AG09309 (cell line): ENCODE data around the gene SKA2.
"Not testable (repeated sequence)": the region's sequence is repeated elsewhere in the genome, so short reads cannot be mapped to it uniquely, and the experiment has no call there.

Source experiments
- DNase-seq: peaks from one replicate; pipeline ENCODE4 v3.0.0-alpha.2; 2010; ENCODE audit warnings: low read depth
- H3K4me3 ChIP-seq: 2 replicates; pipeline ENCODE4 v1.5.1; 2011; ENCODE audit warnings: mild to moderate bottlenecking, low read depth, low read length, moderate library complexity; ENCODE audit not compliant: control insufficient read depth
- CTCF ChIP-seq: IDR thresholded peaks from 2 replicates; pipeline ENCODE4 v1.5.1; 2011; ENCODE audit warnings: mild to moderate bottlenecking, low read depth, low read length, inconsistent platforms; ENCODE audit not compliant: insufficient read depth, control insufficient read depth; ENCODE audit errors: missing control alignments

SKA2 gene

GRCh38 chr17:59185997-59186396, 31.0 kb upstream of the SKA2 start:
- no peak for DNase-seq
- no peak for TF ChIP-seq CTCF
- H3K4me3 ChIP-seq, result no peak overlapping the region

- H3K4me3 ChIP-seq, result no peak overlapping the region
- DNase-seq, result no peak
- no peak for TF ChIP-seq CTCF
Observed at GRCh38 chr17:59181481-59181880, 26.5 kb upstream of the SKA2 start.

- no peak overlapping the region for H3K4me3 ChIP-seq
- TF ChIP-seq CTCF, result no peak
- DNase-seq, result no peak
Observed at GRCh38 chr17:59180626-59181025, 25.6 kb upstream of the SKA2 start.

- DNase-seq, H3K4me3 ChIP-seq: not testable (repeated sequence)
Observed at GRCh38 chr17:59179601-59180000, 24.6 kb upstream of the SKA2 start.

- H3K4me3 ChIP-seq, result no peak overlapping the region
- TF ChIP-seq CTCF, result no peak
- no peak for DNase-seq
Observed at GRCh38 chr17:59178266-59178985, 23.4 kb upstream of the SKA2 start.

- TF ChIP-seq CTCF, result no peak
- H3K4me3 ChIP-seq, result no peak overlapping the region
- no peak for DNase-seq
Observed at GRCh38 chr17:59175076-59175475, 20.1 kb upstream of the SKA2 start.

- TF ChIP-seq CTCF, result no peak
- no peak for DNase-seq
- H3K4me3 ChIP-seq, result no peak overlapping the region
Observed at GRCh38 chr17:59174671-59175070, 19.7 kb upstream of the SKA2 start.
